ENCODE measurements around the gene MEA1.

The MEA1 gene

DNA sequence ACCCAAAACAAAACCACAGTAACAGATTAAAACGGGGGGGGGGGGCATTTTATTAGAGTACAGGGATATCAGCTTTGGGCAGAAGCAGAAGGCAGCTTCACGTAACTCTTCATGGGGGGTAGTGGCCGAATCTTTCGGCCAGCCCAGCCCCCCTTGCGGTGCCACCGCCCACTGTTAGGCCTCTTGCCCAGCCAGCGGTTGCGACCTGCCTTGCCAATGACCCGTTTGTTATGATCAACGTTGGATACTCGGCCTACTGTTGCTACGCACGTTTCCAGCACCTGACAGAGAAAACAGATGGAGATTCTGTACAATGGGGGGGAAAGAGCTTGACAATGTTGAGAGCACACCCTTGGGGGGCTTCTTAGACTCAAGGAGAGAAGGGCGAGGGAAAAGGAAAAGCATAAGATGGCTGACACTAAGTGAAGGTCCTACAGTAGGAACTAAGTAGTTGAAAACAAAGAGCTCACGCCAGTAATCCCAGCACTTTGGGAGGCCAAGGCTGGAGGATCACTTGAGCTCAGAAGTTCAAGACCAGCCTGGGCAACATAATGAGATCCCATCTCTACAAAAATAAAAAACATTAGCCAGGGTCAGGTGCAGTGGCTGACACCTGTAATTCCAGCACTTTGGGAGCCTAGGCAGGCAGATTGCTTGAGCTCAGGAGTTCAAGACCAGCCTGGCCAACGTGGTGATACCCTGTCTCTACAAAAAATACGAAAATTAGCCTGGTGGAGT lies 40.6 kb upstream of the MEA1 start:
- no CpG with 5 or more reads among the region's 17 CpGs for WGBS (ENCODE audit: extremely low coverage, insufficient coverage, insufficient read length)

DNA sequence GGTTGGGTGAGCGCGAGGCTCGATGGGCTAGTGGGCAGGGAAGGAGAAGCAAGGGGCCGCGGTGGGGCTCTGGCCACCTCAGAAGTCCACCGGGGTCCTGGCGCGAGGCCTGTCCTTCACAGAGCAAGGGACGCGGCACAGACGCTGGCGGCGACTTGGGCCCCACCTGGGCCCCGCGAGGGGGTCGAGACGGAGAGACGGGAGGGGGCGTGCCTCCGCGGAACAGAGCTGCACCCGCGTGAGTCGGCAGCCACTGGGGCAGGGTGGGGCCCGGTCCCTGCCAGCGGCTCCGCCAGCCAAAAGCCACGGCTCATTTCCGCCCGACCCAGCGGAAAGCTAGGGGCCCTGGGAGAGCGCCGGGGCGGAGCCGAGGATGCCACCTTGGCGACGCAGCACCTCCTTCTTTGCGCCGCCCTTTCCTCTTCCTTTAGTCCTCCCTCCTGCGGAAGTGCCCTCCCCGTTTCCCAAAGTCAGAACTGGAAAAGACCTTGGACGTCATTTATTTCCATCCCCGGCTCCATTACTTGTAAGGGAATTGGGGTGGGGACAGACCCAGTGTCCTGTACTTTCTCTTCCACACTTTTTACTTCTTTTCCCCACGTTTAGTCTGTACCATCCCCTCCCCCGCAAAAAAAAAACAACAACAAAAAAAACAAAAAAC lies 39.9 kb upstream of the MEA1 start, which contains the start of gene CUL7:
Gene CUL7, minus strand, starts transcription at position 307 of the 661 bp plus-strand sequence. CDS start 1,063 bp downstream, outside the sequence.
- Histone ChIP-seq H3K27ac (ENCODE audit: low read depth, low read length) (peak within 1 kb of the TSS; percentile 94), H2BK120ac (ENCODE audit: insufficient read depth, low read length, poor library complexity) (peak within 1 kb of the TSS; percentile 97), H3K4me2 (ENCODE audit: low read length) (peak within 1 kb of the TSS; percentile 72), H3K36me3 (ENCODE audit: control insufficient read depth in 1 of 2, insufficient read depth in 2 of 2, low read length in 2 of 2) (peaks cover 26 to 36% of the 10 kb centered on the region in 2 experiments), H3K9me3 (ENCODE audit: insufficient read depth, low read depth, low read length) (no peaks in the 10 kb centered on the region), H2BK5ac (ENCODE audit: low read depth, low read length, poor library complexity) (peak within 1 kb of the TSS; percentile 96), H3K4me1 (ENCODE audit: control insufficient read depth in 1 of 2, insufficient read depth in 2 of 2, low read length in 2 of 2) (peaks cover 21 to 43% of the 10 kb centered on the region in 2 experiments), H3K4me3 (ENCODE audit: low read depth, low read length) (peak within 1 kb of the TSS; percentile 76), H4K91ac (ENCODE audit: low read depth, low read length) (peak within 1 kb of the TSS; percentile 100), H2BK12ac (ENCODE audit: low read length) (peak within 1 kb of the TSS; percentile 89), H4K12ac (ENCODE audit: low read depth, low read length) (peak within 1 kb of the TSS; percentile 97), H2AK5ac (ENCODE audit: low read length) (peak within 1 kb of the TSS; percentile 99), H3K9ac (ENCODE audit: low read length) (peak within 1 kb of the TSS; percentile 92), H3K14ac (ENCODE audit: low read length) (peak within 1 kb of the TSS; percentile 100), H3K79me2 (ENCODE audit: control insufficient read depth, insufficient read depth, low read length, poor library complexity) (peaks cover 8% of the 10 kb centered on the region), H2AFZ (ENCODE audit: insufficient read depth, low read length, poor library complexity) (peak within 1 kb of the TSS; percentile 73), H3K18ac (ENCODE audit: low read length) (peak within 1 kb of the TSS; percentile 99), H4K8ac (ENCODE audit: low read depth, low read length) (peak within 1 kb of the TSS; percentile 100), H3K23ac (ENCODE audit: low read length) (no peak within 1 kb of the TSS), H3K79me1 (ENCODE audit: low read length) (peaks cover 9% of the 10 kb centered on the region), H3K27me3 (ENCODE audit: insufficient read depth, low read length) (no peaks in the 10 kb centered on the region), H3K4ac (ENCODE audit: low read depth, low read length) (peak within 1 kb of the TSS; percentile 99)
- DNase-seq, result peak; percentile 86 to 93
- WGBS (ENCODE audit: extremely low coverage, insufficient coverage, insufficient read length), result no CpG with 5 or more reads among the region's 45 CpGs

More for the DNA sequence above, 40.6 kb upstream of the MEA1 start:
- H3K36me3 ChIP-seq (ENCODE audit: control insufficient read depth in 1 of 2, insufficient read depth in 2 of 2, low read length in 2 of 2), result peaks cover 23 to 33% of the 10 kb centered on the region in 2 experiments
- peak overlapping the region; percentile 57 for H3K27ac ChIP-seq (ENCODE audit: low read depth, low read length)
- H3K14ac ChIP-seq (ENCODE audit: low read length), result peak overlapping the region; percentile 65
- DNase-seq, result no peak
- H2AFZ ChIP-seq (ENCODE audit: insufficient read depth, low read length, poor library complexity), result peak overlapping the region; percentile 73
- H3K9ac ChIP-seq (ENCODE audit: low read length), result no peak overlapping the region
- peak overlapping the region; percentile 20 for H4K12ac ChIP-seq (ENCODE audit: low read depth, low read length)
- peak overlapping the region; percentile 72 for H3K4me2 ChIP-seq (ENCODE audit: low read length)
- H3K4ac ChIP-seq (ENCODE audit: low read depth, low read length), result peak overlapping the region; percentile 74
- peak overlapping the region; percentile 70 for H3K18ac ChIP-seq (ENCODE audit: low read length)
- peak overlapping the region; percentile 85 for H4K91ac ChIP-seq (ENCODE audit: low read depth, low read length)
- H3K27me3 ChIP-seq (ENCODE audit: insufficient read depth, low read length), result no peaks in the 10 kb centered on the region
- H3K79me2 ChIP-seq (ENCODE audit: control insufficient read depth, insufficient read depth, low read length, poor library complexity), result peaks cover 10% of the 10 kb centered on the region
- peak overlapping the region; percentile 91 for H4K8ac ChIP-seq (ENCODE audit: low read depth, low read length)
- peak overlapping the region; percentile 57 for H2BK120ac ChIP-seq (ENCODE audit: insufficient read depth, low read length, poor library complexity)
- H3K79me1 ChIP-seq (ENCODE audit: low read length), result peaks cover 12% of the 10 kb centered on the region
- H2BK12ac ChIP-seq (ENCODE audit: low read length), result peak overlapping the region; percentile 89
- H2BK5ac ChIP-seq (ENCODE audit: low read depth, low read length, poor library complexity), result peak overlapping the region; percentile 8
- no peak overlapping the region for H3K4me3 ChIP-seq (ENCODE audit: low read depth, low read length)
- peaks cover 21 to 43% of the 10 kb centered on the region in 2 experiments for H3K4me1 ChIP-seq (ENCODE audit: control insufficient read depth in 1 of 2, insufficient read depth in 2 of 2, low read length in 2 of 2)
- peak overlapping the region; percentile 99 for H2AK5ac ChIP-seq (ENCODE audit: low read length)
- H3K23ac ChIP-seq (ENCODE audit: low read length), result no peak overlapping the region
- H3K9me3 ChIP-seq (ENCODE audit: insufficient read depth, low read depth, low read length), result no peaks in the 10 kb centered on the region

DNA sequence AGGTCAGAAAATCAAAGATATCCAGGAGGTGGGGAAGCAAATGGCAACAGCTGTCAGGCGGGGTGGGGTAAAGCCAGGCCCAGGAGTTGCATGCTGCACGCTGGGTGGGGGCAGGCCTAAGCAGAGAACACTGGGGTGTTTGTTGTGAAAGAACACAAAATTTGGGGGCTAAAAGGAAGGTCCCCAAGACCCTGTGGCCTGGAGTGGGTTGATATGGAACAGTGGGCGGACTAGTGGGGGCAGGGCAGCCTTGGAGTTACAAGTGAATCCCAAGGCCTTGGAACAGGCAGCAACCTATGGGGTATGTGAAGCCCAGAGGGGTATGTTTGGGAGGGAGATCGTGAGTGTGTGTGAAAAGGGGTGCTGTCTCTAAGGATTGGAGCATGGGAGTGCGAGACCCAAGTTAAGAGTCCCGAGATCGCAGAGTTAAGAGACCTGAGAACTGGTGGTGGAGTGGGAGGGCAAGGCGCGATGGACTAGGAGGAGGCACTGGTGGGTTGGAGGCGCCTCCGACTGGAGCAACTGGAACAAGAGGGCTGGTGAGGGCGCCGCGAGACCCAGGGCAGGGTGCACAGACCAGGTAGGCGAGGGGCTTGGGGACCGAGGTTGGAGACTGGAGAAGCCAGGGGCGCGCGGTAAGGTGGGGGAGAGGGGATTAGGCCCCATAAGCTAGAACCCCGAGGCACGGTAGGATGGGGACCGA lies 39.2 kb upstream of the MEA1 start:
- H3K18ac ChIP-seq (ENCODE audit: low read length), result peak overlapping the region; percentile 99
- WGBS (ENCODE audit: extremely low coverage, insufficient coverage, insufficient read length), result no CpG with 5 or more reads among the region's 22 CpGs
- H3K79me1 ChIP-seq (ENCODE audit: low read length), result peaks cover 9% of the 10 kb centered on the region
- H3K27me3 ChIP-seq (ENCODE audit: insufficient read depth, low read length), result no peaks in the 10 kb centered on the region
- peak overlapping the region; percentile 31 for H2BK12ac ChIP-seq (ENCODE audit: low read length)
- peak overlapping the region; percentile 100 for H4K91ac ChIP-seq (ENCODE audit: low read depth, low read length)
- peak overlapping the region; percentile 100 for H4K8ac ChIP-seq (ENCODE audit: low read depth, low read length)
- peak overlapping the region; percentile 99 for H3K4ac ChIP-seq (ENCODE audit: low read depth, low read length)
- no peaks in the 10 kb centered on the region for H3K9me3 ChIP-seq (ENCODE audit: insufficient read depth, low read depth, low read length)
- H3K36me3 ChIP-seq (ENCODE audit: control insufficient read depth in 1 of 2, insufficient read depth in 2 of 2, low read length in 2 of 2), result peaks cover 29 to 40% of the 10 kb centered on the region in 2 experiments
- H3K4me3 ChIP-seq (ENCODE audit: low read depth, low read length), result peak overlapping the region; percentile 76
- peak overlapping the region; percentile 96 for H2BK5ac ChIP-seq (ENCODE audit: low read depth, low read length, poor library complexity)
- peak overlapping the region; percentile 97 for H2BK120ac ChIP-seq (ENCODE audit: insufficient read depth, low read length, poor library complexity)
- peak overlapping the region; percentile 94 for H3K27ac ChIP-seq (ENCODE audit: low read depth, low read length)
- peak overlapping the region; percentile 97 for H4K12ac ChIP-seq (ENCODE audit: low read depth, low read length)
- H3K23ac ChIP-seq (ENCODE audit: low read length), result no peak overlapping the region
- peak overlapping the region; percentile 92 for H3K9ac ChIP-seq (ENCODE audit: low read length)
- DNase-seq, result peak in 1 of 2 donors; percentile 12
- H3K14ac ChIP-seq (ENCODE audit: low read length), result peak overlapping the region; percentile 100
- peaks cover 18 to 39% of the 10 kb centered on the region in 2 experiments for H3K4me1 ChIP-seq (ENCODE audit: control insufficient read depth in 1 of 2, insufficient read depth in 2 of 2, low read length in 2 of 2)
- H2AFZ ChIP-seq (ENCODE audit: insufficient read depth, low read length, poor library complexity), result peak overlapping the region; percentile 68
- H3K4me2 ChIP-seq (ENCODE audit: low read length), result peak overlapping the region; percentile 72
- peak overlapping the region; percentile 99 for H2AK5ac ChIP-seq (ENCODE audit: low read length)
- peaks cover 8% of the 10 kb centered on the region for H3K79me2 ChIP-seq (ENCODE audit: control insufficient read depth, insufficient read depth, low read length, poor library complexity)

DNA sequence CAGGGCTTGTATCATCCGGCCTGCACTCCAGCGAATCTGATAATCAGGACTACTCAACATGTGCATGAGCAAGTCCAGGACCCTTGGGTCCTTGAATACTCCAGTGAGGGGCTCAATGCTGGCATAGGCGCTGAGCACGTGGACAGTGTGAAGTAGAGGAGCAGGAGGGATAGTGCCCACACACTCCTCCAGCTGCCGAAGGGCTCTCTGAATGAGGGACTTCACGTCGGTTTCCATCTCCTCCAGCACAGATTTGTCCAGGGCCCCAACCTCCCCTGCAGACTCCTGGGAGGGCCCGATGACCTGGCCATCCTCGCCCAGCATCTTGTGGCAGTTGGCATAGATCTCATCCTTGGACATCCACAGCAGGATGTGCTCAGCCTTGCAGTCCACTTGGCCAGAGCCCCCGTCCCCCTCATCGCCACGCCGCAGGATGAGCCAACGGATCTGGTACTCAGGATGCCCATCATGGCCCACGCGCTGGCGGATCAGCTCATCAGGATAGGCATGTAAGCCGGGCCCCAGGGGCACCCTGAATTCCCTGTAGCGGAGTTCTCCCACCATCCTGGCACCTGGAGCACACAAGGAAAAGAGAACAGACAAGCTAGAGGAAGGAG lies 38.6 kb upstream of the MEA1 start:
- peak overlapping the region; percentile 97 for H4K12ac ChIP-seq (ENCODE audit: low read depth, low read length)
- no CpG with 5 or more reads among the region's 19 CpGs for WGBS (ENCODE audit: extremely low coverage, insufficient coverage, insufficient read length)
- H2BK120ac ChIP-seq (ENCODE audit: insufficient read depth, low read length, poor library complexity), result no peak overlapping the region
- H2AFZ ChIP-seq (ENCODE audit: insufficient read depth, low read length, poor library complexity), result no peak overlapping the region
- no peak overlapping the region for H3K27ac ChIP-seq (ENCODE audit: low read depth, low read length)
- no peak overlapping the region for H2BK5ac ChIP-seq (ENCODE audit: low read depth, low read length, poor library complexity)
- peak overlapping the region; percentile 99 for H3K18ac ChIP-seq (ENCODE audit: low read length)
- H3K23ac ChIP-seq (ENCODE audit: low read length), result no peak overlapping the region
- peak overlapping the region; percentile 18 for H4K8ac ChIP-seq (ENCODE audit: low read depth, low read length)
- H3K79me2 ChIP-seq (ENCODE audit: control insufficient read depth, insufficient read depth, low read length, poor library complexity), result peaks cover 8% of the 10 kb centered on the region
- H3K4me1 ChIP-seq (ENCODE audit: control insufficient read depth in 1 of 2, insufficient read depth in 2 of 2, low read length in 2 of 2), result peaks cover 18 to 39% of the 10 kb centered on the region in 2 experiments
- H3K9me3 ChIP-seq (ENCODE audit: insufficient read depth, low read depth, low read length), result no peaks in the 10 kb centered on the region
- H4K91ac ChIP-seq (ENCODE audit: low read depth, low read length), result peak overlapping the region; percentile 100
- no peaks in the 10 kb centered on the region for H3K27me3 ChIP-seq (ENCODE audit: insufficient read depth, low read length)
- peak overlapping the region; percentile 56 for H2AK5ac ChIP-seq (ENCODE audit: low read length)
- no peak overlapping the region for H3K14ac ChIP-seq (ENCODE audit: low read length)
- peaks cover 9% of the 10 kb centered on the region for H3K79me1 ChIP-seq (ENCODE audit: low read length)
- no peak overlapping the region for H2BK12ac ChIP-seq (ENCODE audit: low read length)
- no peak for DNase-seq
- H3K9ac ChIP-seq (ENCODE audit: low read length), result no peak overlapping the region
- no peak overlapping the region for H3K4me3 ChIP-seq (ENCODE audit: low read depth, low read length)
- peak overlapping the region; percentile 72 for H3K4me2 ChIP-seq (ENCODE audit: low read length)
- H3K36me3 ChIP-seq (ENCODE audit: control insufficient read depth in 1 of 2, insufficient read depth in 2 of 2, low read length in 2 of 2), result peaks cover 33 to 43% of the 10 kb centered on the region in 2 experiments
- peak overlapping the region; percentile 99 for H3K4ac ChIP-seq (ENCODE audit: low read depth, low read length)
